ENCODE measurements around the gene JAZF1.

Gene JAZF1

DNA sequence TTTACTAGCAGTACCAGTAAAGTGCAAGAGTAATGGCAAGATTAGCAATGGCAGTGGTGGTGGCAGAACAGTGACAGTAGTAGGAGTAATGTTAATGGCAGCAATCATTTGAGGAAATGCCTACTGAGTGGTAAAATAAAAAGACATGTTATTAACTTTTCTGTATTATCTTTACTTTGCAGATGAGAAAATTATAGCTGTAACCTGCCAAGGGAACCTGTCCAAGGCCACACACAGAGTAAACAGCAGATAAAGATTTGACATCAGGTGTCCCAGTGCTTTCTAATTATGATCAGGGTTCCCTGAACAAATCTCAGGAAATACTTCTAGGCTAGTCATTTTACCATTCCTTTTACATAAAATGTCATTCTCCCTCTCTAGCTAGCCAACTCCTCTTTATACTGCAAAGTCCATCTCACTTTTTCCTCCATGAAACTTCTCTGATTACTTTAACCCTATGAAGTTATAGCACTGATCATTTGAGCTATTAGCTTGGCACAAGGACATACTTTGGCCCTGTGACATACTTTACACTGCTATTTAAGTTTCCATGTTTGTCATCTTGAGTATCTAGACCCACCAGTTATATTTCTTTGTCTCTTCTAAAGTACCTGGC lies 221.6 kb downstream of the JAZF1 start:
- TF ChIP-seq CTCF (conservative IDR thresholded peaks at IDR 0.05; ENCODE audit: low read depth, low read length) = no peak
- no peak overlapping the region for H3K27ac ChIP-seq
- no peak overlapping the region for H3K4me2 ChIP-seq
- no peaks in the 10 kb centered on the region for H4K20me1 ChIP-seq (ENCODE audit: insufficient read depth)
- no peaks in the 10 kb centered on the region for H3K36me3 ChIP-seq (ENCODE audit: insufficient read depth)
- no peak overlapping the region for H3K4me3 ChIP-seq (IDR thresholded peaks at IDR 0.05; ENCODE audit: insufficient read depth, low read depth, low read length)
- H3K79me2 ChIP-seq (ENCODE audit: insufficient read depth, low read depth) = no peaks in the 10 kb centered on the region
- H3K4me1 ChIP-seq (ENCODE audit: low read depth, poor library complexity, severe bottlenecking) = peaks cover 18% of the 10 kb centered on the region
- no peak overlapping the region for H3K9ac ChIP-seq
- no peak overlapping the region for H2AFZ ChIP-seq (ENCODE audit: low read depth)
- H3K27me3 ChIP-seq (ENCODE audit: insufficient read depth, low read depth) = no peaks in the 10 kb centered on the region

GRCh38 chr7:27955596-27955995 lies 225.0 kb downstream of the JAZF1 start:
- H3K79me2 ChIP-seq (ENCODE audit: insufficient read depth, low read depth) = no peaks in the 10 kb centered on the region
- TF ChIP-seq CTCF (conservative IDR thresholded peaks at IDR 0.05; ENCODE audit: low read depth, low read length) = no peak
- no peaks in the 10 kb centered on the region for H4K20me1 ChIP-seq (ENCODE audit: insufficient read depth)
- no peak overlapping the region for H3K9ac ChIP-seq
- peaks cover 23% of the 10 kb centered on the region for H3K4me1 ChIP-seq (ENCODE audit: low read depth, poor library complexity, severe bottlenecking)
- no peak overlapping the region for H3K4me3 ChIP-seq (IDR thresholded peaks at IDR 0.05; ENCODE audit: insufficient read depth, low read depth, low read length)
- no peak overlapping the region for H3K4me2 ChIP-seq
- no peaks in the 10 kb centered on the region for H3K36me3 ChIP-seq (ENCODE audit: insufficient read depth)
- no peak overlapping the region for H2AFZ ChIP-seq (ENCODE audit: low read depth)
- no peak overlapping the region for H3K27ac ChIP-seq
- no peaks in the 10 kb centered on the region for H3K27me3 ChIP-seq (ENCODE audit: insufficient read depth, low read depth)

GRCh38 chr7:27955011-27955410 lies 225.6 kb downstream of the JAZF1 start:
- Histone ChIP-seq H3K4me2 (no peak overlapping the region), H3K9ac (no peak overlapping the region), H3K27ac (no peak overlapping the region), H3K27me3 (ENCODE audit: insufficient read depth, low read depth) (no peaks in the 10 kb centered on the region), H3K4me3 (IDR thresholded peaks at IDR 0.05; ENCODE audit: insufficient read depth, low read depth, low read length) (no peak overlapping the region), H3K79me2 (ENCODE audit: insufficient read depth, low read depth) (no peaks in the 10 kb centered on the region), H2AFZ (ENCODE audit: low read depth) (no peak overlapping the region), H3K36me3 (ENCODE audit: insufficient read depth) (no peaks in the 10 kb centered on the region), H4K20me1 (ENCODE audit: insufficient read depth) (no peaks in the 10 kb centered on the region), H3K4me1 (ENCODE audit: low read depth, poor library complexity, severe bottlenecking) (peaks cover 17% of the 10 kb centered on the region)
- no peak for TF ChIP-seq CTCF (conservative IDR thresholded peaks at IDR 0.05; ENCODE audit: low read depth, low read length)

DNA sequence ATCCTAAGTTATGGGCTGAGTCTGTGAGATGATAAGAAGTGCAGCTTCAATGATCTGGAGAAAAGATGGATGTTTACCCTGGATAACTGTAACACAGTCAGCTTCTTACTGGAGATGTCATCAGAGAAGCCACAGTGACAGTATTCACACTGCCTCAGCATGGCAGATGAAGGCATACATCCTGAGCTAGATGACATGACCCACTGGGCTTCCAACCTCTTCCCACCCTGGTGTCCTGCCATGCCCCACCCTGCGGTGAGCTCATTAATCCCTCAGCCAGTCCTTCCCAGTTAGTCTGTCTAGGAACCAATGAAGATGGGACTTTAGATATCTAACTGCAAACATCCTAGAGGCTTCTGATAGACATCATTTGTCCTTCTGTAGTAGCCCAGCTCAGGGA lies 226.8 kb downstream of the JAZF1 start:
- no peaks in the 10 kb centered on the region for H3K27me3 ChIP-seq (ENCODE audit: insufficient read depth, low read depth)
- H2AFZ ChIP-seq (ENCODE audit: low read depth) = no peak overlapping the region
- H3K27ac ChIP-seq = no peak overlapping the region
- H4K20me1 ChIP-seq (ENCODE audit: insufficient read depth) = no peaks in the 10 kb centered on the region
- no peak overlapping the region for H3K9ac ChIP-seq
- H3K36me3 ChIP-seq (ENCODE audit: insufficient read depth) = no peaks in the 10 kb centered on the region
- no peak overlapping the region for H3K4me3 ChIP-seq (IDR thresholded peaks at IDR 0.05; ENCODE audit: insufficient read depth, low read depth, low read length)
- TF ChIP-seq CTCF (conservative IDR thresholded peaks at IDR 0.05; ENCODE audit: low read depth, low read length) = no peak
- no peaks in the 10 kb centered on the region for H3K79me2 ChIP-seq (ENCODE audit: insufficient read depth, low read depth)
- no peak overlapping the region for H3K4me2 ChIP-seq
- H3K4me1 ChIP-seq (ENCODE audit: low read depth, poor library complexity, severe bottlenecking) = peaks cover 14% of the 10 kb centered on the region
